ENCODE results near the gene SLC5A10.

SLC5A10 gene

DNA sequence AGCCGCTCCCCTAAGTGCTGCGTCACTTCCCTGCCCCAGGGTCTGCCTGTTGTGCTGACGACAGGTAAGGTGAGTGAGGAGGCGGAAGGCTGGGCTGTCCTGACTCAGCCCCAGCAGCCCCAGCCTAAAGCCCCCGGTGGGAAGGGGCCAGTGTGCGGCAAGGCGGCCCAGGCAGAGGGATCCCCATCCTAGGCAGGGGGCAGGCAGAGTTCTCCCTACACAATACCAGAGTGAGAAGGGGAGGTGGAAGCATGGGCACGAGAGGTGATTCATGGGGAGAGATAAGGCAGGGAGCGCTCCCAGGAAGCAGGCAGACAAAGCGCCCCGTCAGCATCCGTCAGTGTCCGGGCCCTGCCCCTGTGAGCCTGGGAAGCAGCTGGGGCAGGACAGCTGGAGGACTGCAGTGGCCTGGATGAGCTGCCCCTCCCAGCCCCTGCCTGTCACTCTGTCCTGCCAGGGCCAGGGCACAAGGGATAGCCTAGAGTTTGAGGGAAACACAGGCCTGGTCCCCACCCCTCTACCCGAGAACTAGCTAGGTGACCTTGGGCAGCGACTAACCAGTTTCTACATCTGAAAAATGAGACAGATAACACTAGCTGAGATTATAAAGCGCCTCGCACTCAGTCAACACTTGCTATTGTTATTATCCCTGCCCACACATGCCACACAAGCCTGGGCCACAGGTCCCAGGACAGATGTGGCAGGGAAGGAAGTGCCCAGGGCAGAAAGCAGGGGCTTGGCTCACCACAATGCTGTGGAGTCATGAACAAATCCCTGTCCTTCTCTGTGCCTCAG lies 48.8 kb downstream of the SLC5A10 start:
- Histone ChIP-seq H3K27ac (ENCODE audit: low read depth, low read length) (no peak overlapping the region), H3K4me3 (ENCODE audit: low read depth in 1 of 5, low read length in 5 of 5) (no peak overlapping the region), H3K27me3 (ENCODE audit: control insufficient read depth in 5 of 5, insufficient read depth in 4 of 5, low read length in 5 of 5) (no peaks in the 10 kb centered on the region), H3K9ac (ENCODE audit: low read length in 5 of 5) (no peak overlapping the region), H3K36me3 (ENCODE audit: control insufficient read depth in 5 of 5, insufficient read depth in 5 of 5, low read length in 5 of 5) (no peaks in the 10 kb centered on the region), H3K9me3 (ENCODE audit: control insufficient read depth in 5 of 5, low read length in 5 of 5) (no peaks in the 10 kb centered on the region), H3K4me1 (ENCODE audit: control insufficient read depth in 5 of 5, insufficient read depth in 5 of 5, low read length in 5 of 5) (peaks cover 0 to 20% (median 12%) of the 10 kb centered on the region in 5 donors)

GRCh38 chr17:19001907-19002590 lies 50.1 kb downstream of the SLC5A10 start:
- Histone ChIP-seq H3K9ac (ENCODE audit: low read length in 5 of 5) (no peak overlapping the region), H3K4me1 (ENCODE audit: control insufficient read depth in 5 of 5, insufficient read depth in 5 of 5, low read length in 5 of 5) (peaks cover 0 to 20% (median 12%) of the 10 kb centered on the region in 5 donors), H3K36me3 (ENCODE audit: control insufficient read depth in 5 of 5, insufficient read depth in 5 of 5, low read length in 5 of 5) (no peaks in the 10 kb centered on the region), H3K27ac (ENCODE audit: low read depth, low read length) (no peak overlapping the region), H3K9me3 (ENCODE audit: control insufficient read depth in 5 of 5, low read length in 5 of 5) (peaks cover 0 to 5% (median 0%) of the 10 kb centered on the region in 5 donors), H3K27me3 (ENCODE audit: control insufficient read depth in 5 of 5, insufficient read depth in 4 of 5, low read length in 5 of 5) (no peaks in the 10 kb centered on the region), H3K4me3 (ENCODE audit: low read depth in 1 of 5, low read length in 5 of 5) (no peak overlapping the region)

GRCh38 chr17:19002805-19003542 lies 51.0 kb downstream of the SLC5A10 start:
- Histone ChIP-seq H3K4me3 (ENCODE audit: low read depth in 1 of 5, low read length in 5 of 5) (no peak overlapping the region), H3K9me3 (ENCODE audit: control insufficient read depth in 5 of 5, low read length in 5 of 5) (peaks cover 0 to 5% (median 0%) of the 10 kb centered on the region in 5 donors), H3K27me3 (ENCODE audit: control insufficient read depth in 5 of 5, insufficient read depth in 4 of 5, low read length in 5 of 5) (no peaks in the 10 kb centered on the region), H3K4me1 (ENCODE audit: control insufficient read depth in 5 of 5, insufficient read depth in 5 of 5, low read length in 5 of 5) (peaks cover 0 to 20% (median 12%) of the 10 kb centered on the region in 5 donors), H3K36me3 (ENCODE audit: control insufficient read depth in 5 of 5, insufficient read depth in 5 of 5, low read length in 5 of 5) (no peaks in the 10 kb centered on the region), H3K27ac (ENCODE audit: low read depth, low read length) (no peak overlapping the region), H3K9ac (ENCODE audit: low read length in 5 of 5) (no peak overlapping the region)

DNA sequence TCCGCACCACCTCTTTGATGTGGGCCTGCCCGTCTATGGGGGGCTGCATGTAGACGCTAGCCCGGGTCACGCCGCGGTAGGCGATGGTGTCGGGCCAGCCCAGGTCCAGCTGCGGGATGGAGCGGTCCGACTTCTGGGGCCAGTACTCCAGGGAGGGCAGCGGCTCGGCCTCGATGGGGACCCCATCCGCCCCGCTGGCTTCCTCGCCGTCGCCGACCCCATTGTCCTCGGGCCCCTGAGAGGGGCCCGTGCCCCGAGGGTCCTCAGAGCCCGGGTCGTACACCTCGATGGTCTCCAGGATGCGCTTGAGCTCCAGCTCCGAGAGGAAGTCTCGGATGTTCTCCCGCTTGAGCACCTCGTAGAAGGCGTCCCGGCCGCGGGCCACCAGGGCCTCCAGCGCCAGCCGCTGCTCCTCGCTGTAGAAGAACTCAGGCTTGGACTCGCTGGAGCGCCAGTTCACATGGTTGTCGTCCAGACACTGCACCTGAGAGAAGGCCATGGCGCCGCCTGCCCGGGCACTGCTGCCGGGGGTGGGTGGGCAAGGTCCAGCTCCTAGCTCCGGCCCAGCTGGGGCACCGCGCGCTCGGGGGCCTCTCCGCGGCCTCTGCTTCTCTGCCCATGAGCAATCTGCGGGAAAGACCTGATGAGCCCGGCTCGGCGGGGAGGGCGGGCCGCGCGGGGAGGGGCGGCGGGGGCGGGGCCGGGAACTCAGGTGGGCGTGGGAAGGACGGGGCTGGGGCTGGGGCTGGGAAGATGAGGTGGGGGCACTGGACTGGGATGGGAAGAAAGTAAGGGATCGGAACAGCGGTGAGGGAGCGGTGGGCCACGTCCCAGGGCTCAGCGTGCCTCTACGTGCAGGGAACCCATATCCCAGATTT lies 51.8 kb downstream of the SLC5A10 start:
- Histone ChIP-seq H3K4me1 (ENCODE audit: control insufficient read depth in 5 of 5, insufficient read depth in 5 of 5, low read length in 5 of 5) (peaks cover 0 to 20% (median 12%) of the 10 kb centered on the region in 5 donors), H3K36me3 (ENCODE audit: control insufficient read depth in 5 of 5, insufficient read depth in 5 of 5, low read length in 5 of 5) (no peaks in the 10 kb centered on the region), H3K27ac (ENCODE audit: low read depth, low read length) (no peak overlapping the region), H3K9ac (ENCODE audit: low read length in 5 of 5) (peak overlapping the region in 3 of 5 donors; percentile 53 to 71 (median 66)), H3K4me3 (ENCODE audit: low read depth in 1 of 5, low read length in 5 of 5) (peak overlapping the region in 4 of 5 donors; percentile 57 to 67 (median 60)), H3K27me3 (ENCODE audit: control insufficient read depth in 5 of 5, insufficient read depth in 4 of 5, low read length in 5 of 5) (no peaks in the 10 kb centered on the region), H3K9me3 (ENCODE audit: control insufficient read depth in 5 of 5, low read length in 5 of 5) (peaks cover 0 to 5% (median 0%) of the 10 kb centered on the region in 5 donors)

- Histone ChIP-seq H3K36me3 (ENCODE audit: control insufficient read depth in 5 of 5, insufficient read depth in 5 of 5, low read length in 5 of 5) (no peaks in the 10 kb centered on the region), H3K4me1 (ENCODE audit: control insufficient read depth in 5 of 5, insufficient read depth in 5 of 5, low read length in 5 of 5) (peaks cover 0 to 20% (median 12%) of the 10 kb centered on the region in 5 donors), H3K4me3 (ENCODE audit: low read depth in 1 of 5, low read length in 5 of 5) (peak within 1 kb of the TSS; percentile 37 to 67 (median 59)), H3K27me3 (ENCODE audit: control insufficient read depth in 5 of 5, insufficient read depth in 4 of 5, low read length in 5 of 5) (no peaks in the 10 kb centered on the region), H3K9me3 (ENCODE audit: control insufficient read depth in 5 of 5, low read length in 5 of 5) (peaks cover 0 to 5% (median 0%) of the 10 kb centered on the region in 5 donors), H3K27ac (ENCODE audit: low read depth, low read length) (no peak within 1 kb of the TSS), H3K9ac (ENCODE audit: low read length in 5 of 5) (peak within 1 kb of the TSS; percentile 16 to 71 (median 53))
Measured at GRCh38 chr17:19004421-19005136, 52.6 kb downstream of the SLC5A10 start, which contains the start of gene FAM83G. Gene FAM83G (minus strand): TSS chr17:19004764. CDS start chr17:19004041, 723 bp downstream.

GRCh38 chr17:19005137-19005773 lies 53.3 kb downstream of the SLC5A10 start:
- Histone ChIP-seq H3K27ac (ENCODE audit: low read depth, low read length) (no peak overlapping the region), H3K9ac (ENCODE audit: low read length in 5 of 5) (peak overlapping the region in 2 of 5 donors; percentile 16 to 69), H3K36me3 (ENCODE audit: control insufficient read depth in 5 of 5, insufficient read depth in 5 of 5, low read length in 5 of 5) (no peaks in the 10 kb centered on the region), H3K4me3 (ENCODE audit: low read depth in 1 of 5, low read length in 5 of 5) (peak overlapping the region in 4 of 5 donors; percentile 44 to 64 (median 46)), H3K27me3 (ENCODE audit: control insufficient read depth in 5 of 5, insufficient read depth in 4 of 5, low read length in 5 of 5) (no peaks in the 10 kb centered on the region), H3K4me1 (ENCODE audit: control insufficient read depth in 5 of 5, insufficient read depth in 5 of 5, low read length in 5 of 5) (peaks cover 0 to 20% (median 12%) of the 10 kb centered on the region in 5 donors), H3K9me3 (ENCODE audit: control insufficient read depth in 5 of 5, low read length in 5 of 5) (peaks cover 0 to 5% (median 0%) of the 10 kb centered on the region in 5 donors)

DNA sequence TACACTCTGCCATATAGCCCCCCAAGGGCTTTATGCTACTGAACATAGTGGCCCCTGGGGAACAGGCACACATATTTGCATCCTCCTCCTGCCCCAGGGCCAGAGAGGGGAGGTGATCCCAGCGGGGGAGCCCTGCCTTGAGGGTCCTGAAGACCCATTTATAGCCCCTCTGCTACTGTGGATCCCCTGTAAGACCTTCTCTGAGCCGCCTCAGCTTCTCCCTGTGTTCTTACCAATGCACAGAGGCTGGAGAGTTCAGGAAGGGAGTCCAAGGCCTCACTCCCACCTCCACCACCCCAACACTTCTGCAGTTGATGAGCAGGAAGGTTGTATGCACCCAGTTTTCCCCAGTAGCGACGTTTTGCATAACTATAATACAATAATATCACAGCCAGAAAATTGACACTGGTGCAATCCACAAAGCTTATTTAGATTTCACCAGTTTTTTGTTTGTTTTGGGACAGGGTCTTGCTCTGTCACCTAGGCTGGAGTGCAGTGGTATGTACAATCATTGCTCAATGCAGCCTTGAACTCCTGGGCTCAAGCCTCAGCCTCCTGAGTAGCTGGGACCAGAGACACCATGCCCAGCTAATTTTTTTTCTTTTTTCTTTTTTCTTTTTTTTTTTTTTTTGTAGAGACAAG lies 53.9 kb downstream of the SLC5A10 start:
- Histone ChIP-seq H3K4me1 (ENCODE audit: control insufficient read depth in 5 of 5, insufficient read depth in 5 of 5, low read length in 5 of 5) (peaks cover 0 to 20% (median 13%) of the 10 kb centered on the region in 5 donors), H3K4me3 (ENCODE audit: low read depth in 1 of 5, low read length in 5 of 5) (no peak overlapping the region), H3K9ac (ENCODE audit: low read length in 5 of 5) (no peak overlapping the region), H3K27me3 (ENCODE audit: control insufficient read depth in 5 of 5, insufficient read depth in 4 of 5, low read length in 5 of 5) (no peaks in the 10 kb centered on the region), H3K9me3 (ENCODE audit: control insufficient read depth in 5 of 5, low read length in 5 of 5) (peaks cover 0 to 5% (median 0%) of the 10 kb centered on the region in 5 donors), H3K36me3 (ENCODE audit: control insufficient read depth in 5 of 5, insufficient read depth in 5 of 5, low read length in 5 of 5) (no peaks in the 10 kb centered on the region), H3K27ac (ENCODE audit: low read depth, low read length) (no peak overlapping the region)

DNA sequence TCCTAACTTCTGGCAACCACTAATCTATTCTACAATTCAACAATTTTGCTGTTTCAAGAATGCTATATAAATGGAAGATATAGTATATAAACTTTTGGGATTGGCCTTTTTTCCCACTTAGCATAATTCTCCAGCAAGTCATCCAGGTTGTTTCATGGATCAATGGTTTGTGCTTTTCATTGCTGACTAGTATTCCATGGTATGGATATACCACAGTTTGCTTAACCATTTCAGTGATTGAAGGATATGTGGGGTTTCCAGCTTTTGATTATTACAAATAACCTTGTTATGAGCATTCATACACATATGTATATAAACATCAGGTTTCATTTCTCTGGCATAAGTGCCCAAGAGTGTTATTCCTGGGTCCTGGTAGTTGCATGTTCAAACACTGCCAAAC lies 54.7 kb downstream of the SLC5A10 start:
- Histone ChIP-seq H3K4me3 (ENCODE audit: low read depth in 1 of 5, low read length in 5 of 5) (no peak overlapping the region), H3K27ac (ENCODE audit: low read depth, low read length) (no peak overlapping the region), H3K27me3 (ENCODE audit: control insufficient read depth in 5 of 5, insufficient read depth in 4 of 5, low read length in 5 of 5) (no peaks in the 10 kb centered on the region), H3K4me1 (ENCODE audit: control insufficient read depth in 5 of 5, insufficient read depth in 5 of 5, low read length in 5 of 5) (peaks cover 0 to 21% (median 17%) of the 10 kb centered on the region in 5 donors), H3K9ac (ENCODE audit: low read length in 5 of 5) (no peak overlapping the region), H3K9me3 (ENCODE audit: control insufficient read depth in 5 of 5, low read length in 5 of 5) (peaks cover 0 to 5% (median 0%) of the 10 kb centered on the region in 5 donors), H3K36me3 (ENCODE audit: control insufficient read depth in 5 of 5, insufficient read depth in 5 of 5, low read length in 5 of 5) (no peaks in the 10 kb centered on the region)

Data from subcutaneous abdominal adipose tissue (tissue), 5 donors.